Activated CD8-positive, alpha-beta memory T cell treated with anti-CD3 and anti-CD28 coated beads for 36 hours (primary cell): Measurements from ENCODE around the gene NBEA. TPM values are rescaled to one million over a fixed set of nuclear protein-coding genes. Genes with fewer than 3 reads are reported as not detected.
"Not testable (repeated sequence)": the region's sequence is repeated elsewhere in the genome, so short reads cannot be mapped to it uniquely, and the experiment has no call there.

Experiments
- CTCF ChIA-PET: fragments of 350-600 bp; sonication (Branson Sonifier 250); formaldehyde crosslinking; loops from one replicate; lab custom pipeline; 2021; ENCODE audit warnings: antibody characterized with exemption; lab: Charles Lee
- POLR2A ChIA-PET: fragments of 350-600 bp; sonication (Branson Sonifier 250); formaldehyde crosslinking; loops from one replicate; lab custom pipeline; 2021; ENCODE audit warnings: antibody characterized with exemption; lab: Charles Lee
- total RNA-seq, 2 experiments: library from RNA; stranded (reverse); gene quantifications; one replicate each; pipeline ENCODE4 v1.2.3, GENCODE V29; 2021

The NBEA gene
- total RNA-seq, 2 experiments from 2014 or later, result 0.15 to 0.23 TPM

GRCh38 chr13:35648201-35648600 lies 706.1 kb downstream of the NBEA start:
- ChIA-PET POLR2A (no interaction called here), CTCF (interaction anchor here (0.7 kb wide), 1 partner anchor 15 kb away, joined by 3 read pairs; no protein-coding TSS in a partner anchor)

GRCh38 chr13:35649162-35649561 lies 707.1 kb downstream of the NBEA start:
- ChIA-PET POLR2A (no interaction called here), CTCF (no interaction called here)

GRCh38 chr13:35659796-35660195 lies 717.7 kb downstream of the NBEA start:
- ChIA-PET POLR2A (no interaction called here), CTCF (no interaction called here)

GRCh38 chr13:35664747-35665146 lies 722.7 kb downstream of the NBEA start:
- POLR2A ChIA-PET, result no interaction called here
- CTCF ChIA-PET, result no interaction called here

- ChIA-PET CTCF (no interaction called here), POLR2A (no interaction called here)
Observed at GRCh38 chr13:35669321-35669720, 727.3 kb downstream of the NBEA start.

- CTCF ChIA-PET, result no interaction called here
- POLR2A ChIA-PET, result no interaction called here
Observed at GRCh38 chr13:35672611-35673010, 730.5 kb downstream of the NBEA start.

GRCh38 chr13:35675651-35676050 lies 733.6 kb downstream of the NBEA start:
- ChIA-PET POLR2A (no interaction called here), CTCF (no interaction called here)

GRCh38 chr13:35677863-35678262 lies 735.8 kb downstream of the NBEA start:
- CTCF ChIA-PET, POLR2A ChIA-PET: not testable (repeated sequence)

- CTCF ChIA-PET, result no interaction called here
Observed at GRCh38 chr13:35681685-35682084, 739.6 kb downstream of the NBEA start.

GRCh38 chr13:35684432-35684831 lies 742.4 kb downstream of the NBEA start:
- CTCF ChIA-PET, result no interaction called here
- POLR2A ChIA-PET, result no interaction called here

More at GRCh38 chr13:35681685-35682084, 739.6 kb downstream of the NBEA start:
- POLR2A ChIA-PET, result no interaction called here

GRCh38 chr13:35687336-35687735 lies 745.3 kb downstream of the NBEA start:
- CTCF ChIA-PET, result no interaction called here
- POLR2A ChIA-PET, result no interaction called here

- ChIA-PET POLR2A (no interaction called here), CTCF (no interaction called here)
Observed at GRCh38 chr13:35690581-35691207, 748.6 kb downstream of the NBEA start.

- CTCF ChIA-PET, result no interaction called here
- POLR2A ChIA-PET, result no interaction called here
Observed at GRCh38 chr13:35693134-35693784, 751.2 kb downstream of the NBEA start.

- ChIA-PET POLR2A (no interaction called here), CTCF (no interaction called here)
Observed at GRCh38 chr13:35694031-35694430, 752.0 kb downstream of the NBEA start.

- POLR2A ChIA-PET, result no interaction called here
- CTCF ChIA-PET, result no interaction called here
Observed at GRCh38 chr13:35694549-35695447, 752.7 kb downstream of the NBEA start.

- ChIA-PET POLR2A (no interaction called here), CTCF (no interaction called here)
Observed at GRCh38 chr13:35695448-35695770, 753.3 kb downstream of the NBEA start.

- POLR2A ChIA-PET, result no interaction called here
- CTCF ChIA-PET, result no interaction called here
Observed at GRCh38 chr13:35697186-35697730, 755.2 kb downstream of the NBEA start.

- ChIA-PET CTCF (no interaction called here), POLR2A (no interaction called here)
Observed at GRCh38 chr13:35698911-35699576, 757.0 kb downstream of the NBEA start.

GRCh38 chr13:35699825-35700510 lies 757.9 kb downstream of the NBEA start:
- POLR2A ChIA-PET, result no interaction called here
- CTCF ChIA-PET, result no interaction called here
